GM12892 (cell line): Measurements from ENCODE around the gene OSBPL10.

Experiments
- DNase-seq: peaks from one replicate; pipeline ENCODE4 v3.0.0; 2011; ENCODE audit not compliant: insufficient read length
- FAIRE-seq: peaks from 2 replicates; lab custom pipeline; 2011; peaks lifted over from hg19 to GRCh38; lab: Jason Lieb, UNC
- POLR2A ChIP-seq: IDR thresholded peaks from 2 replicates; pipeline ENCODE4 v1.6.1; 2011; ENCODE audit warnings: low read depth, low read length, control low read depth
- POLR2AphosphoS5 ChIP-seq: IDR thresholded peaks from 2 replicates; pipeline ENCODE4 v1.6.1; 2011; ENCODE audit warnings: low read depth, low read length, control low read depth
- TAF1 ChIP-seq: IDR thresholded peaks from 2 replicates; pipeline ENCODE4 v1.6.1; 2011; ENCODE audit warnings: low read depth, mild to moderate bottlenecking, control low read depth, low read length, borderline replicate concordance

The OSBPL10 gene

GRCh38 chr3:31967592-31967991, 13.5 kb downstream of the OSBPL10 start:
- FAIRE-seq (no peak), DNase-seq (no peak)
- TF ChIP-seq POLR2A (no peak), TAF1 (no peak), POLR2AphosphoS5 (no peak)

GRCh38 chr3:31966978-31967591, 14.0 kb downstream of the OSBPL10 start:
- no peak for FAIRE-seq
- no peak for TF ChIP-seq POLR2AphosphoS5
- TF ChIP-seq TAF1: no peak
- TF ChIP-seq POLR2A: no peak

GRCh38 chr3:31962801-31963205, 18.3 kb downstream of the OSBPL10 start:
- TF ChIP-seq POLR2AphosphoS5 (no peak), POLR2A (no peak), TAF1 (no peak)
- FAIRE-seq: no peak
- DNase-seq: no peak

More at GRCh38 chr3:31966978-31967591, 14.0 kb downstream of the OSBPL10 start:
- DNase-seq: no peak

- DNase-seq (no peak), FAIRE-seq (peak; percentile 40)
- no peak for TF ChIP-seq POLR2A
- TF ChIP-seq POLR2AphosphoS5: no peak
- TF ChIP-seq TAF1: no peak
Measured at GRCh38 chr3:31960793-31961431, 20.1 kb downstream of the OSBPL10 start.

- FAIRE-seq (no peak), DNase-seq (no peak)
- TF ChIP-seq TAF1 (no peak), POLR2A (no peak), POLR2AphosphoS5 (no peak)
Measured at GRCh38 chr3:31959951-31960792, 20.9 kb downstream of the OSBPL10 start.

GRCh38 chr3:31959251-31959650, 21.8 kb downstream of the OSBPL10 start:
- DNase-seq: no peak
- no peak for FAIRE-seq
- TF ChIP-seq POLR2AphosphoS5 (no peak), TAF1 (no peak), POLR2A (no peak)

GRCh38 chr3:31958701-31959152, 22.3 kb downstream of the OSBPL10 start:
- TF ChIP-seq POLR2AphosphoS5 (no peak), POLR2A (no peak), TAF1 (no peak)
- DNase-seq: no peak
- FAIRE-seq: no peak

GRCh38 chr3:31957106-31957505, 24.0 kb downstream of the OSBPL10 start:
- FAIRE-seq (no peak), DNase-seq (no peak)
- TF ChIP-seq TAF1 (no peak), POLR2AphosphoS5 (no peak), POLR2A (no peak)

GRCh38 chr3:31955581-31955980, 25.5 kb downstream of the OSBPL10 start:
- FAIRE-seq: no peak
- TF ChIP-seq POLR2AphosphoS5: no peak
- no peak for TF ChIP-seq POLR2A
- TF ChIP-seq TAF1: no peak

GRCh38 chr3:31953636-31954035, 27.4 kb downstream of the OSBPL10 start:
- DNase-seq: no peak
- no peak for TF ChIP-seq POLR2AphosphoS5
- FAIRE-seq: no peak

More at GRCh38 chr3:31955581-31955980, 25.5 kb downstream of the OSBPL10 start:
- DNase-seq: no peak

- FAIRE-seq: no peak
- DNase-seq: no peak
- TF ChIP-seq TAF1: no peak
- TF ChIP-seq POLR2AphosphoS5: no peak
- no peak for TF ChIP-seq POLR2A
Measured at GRCh38 chr3:31953091-31953490, 28.0 kb downstream of the OSBPL10 start.
